WTC11 (cell line): ENCODE results near the gene CALN1. TPM values are rescaled to one million over a fixed set of nuclear protein-coding genes. Genes with fewer than 3 reads are reported as not detected.

Experiments used
- ATAC-seq: fragments of 200-7000 bp; cut with Tn5 transposase; 2 replicates; pipeline ENCODE4 v1.10.0; 2021; ENCODE audit warnings: mild to moderate bottlenecking, moderate library complexity
- CTCF ChIA-PET: fragments of 300-600 bp; sonication (Branson Sonifier 250); formaldehyde crosslinking; loops from one replicate; lab custom pipeline; 2021; ENCODE audit warnings: antibody characterized with exemption; lab: Charles Lee
- POLR2A ChIA-PET: fragments of 350-600 bp; sonication (Branson Sonifier 250); formaldehyde crosslinking; loops from one replicate; lab custom pipeline; 2021; ENCODE audit warnings: antibody characterized with exemption; lab: Charles Lee
- DNase-seq: peaks from one replicate; pipeline ENCODE4 v3.0.0; 2021; ENCODE audit warnings: low spot score
- H3K27ac Mint-ChIP-seq: 2 replicates; pipeline ENCODE4 v1.8.0; 2021; ENCODE audit warnings: mixed read lengths
- H3K27me3 Mint-ChIP-seq: 2 replicates; pipeline ENCODE4 v1.8.0; 2021; ENCODE audit warnings: low read depth, mild to moderate bottlenecking, moderate library complexity, mixed read lengths
- H3K36me3 Mint-ChIP-seq: 2 replicates; pipeline ENCODE4 v1.8.0; 2021; ENCODE audit warnings: mixed read lengths
- H3K4me1 Mint-ChIP-seq: 2 replicates; pipeline ENCODE4 v1.8.0; 2022; ENCODE audit warnings: mixed read lengths
- H3K4me3 Mint-ChIP-seq: 2 replicates; pipeline ENCODE4 v1.8.0; 2021; ENCODE audit warnings: mild to moderate bottlenecking, moderate library complexity, mixed read lengths
- H3K9me3 Mint-ChIP-seq: 2 replicates; pipeline ENCODE4 v1.8.0; 2021; ENCODE audit warnings: mixed read lengths
- ARID4B ChIP-seq: sonication (generic); formaldehyde crosslinking; IDR thresholded peaks from 2 replicates; pipeline ENCODE4 v1.8.0; 2023; ENCODE audit warnings: missing genetic modification reagents, mild to moderate bottlenecking, borderline replicate concordance
- ATF1 ChIP-seq: sonication (generic); formaldehyde crosslinking; IDR thresholded peaks from 2 replicates; pipeline ENCODE4 v1.8.1; 2023; ENCODE audit warnings: mild to moderate bottlenecking, moderate library complexity, missing genetic modification reagents
- CBFB ChIP-seq: sonication (generic); formaldehyde crosslinking; IDR thresholded peaks from 2 replicates; pipeline ENCODE4 v1.8.1; 2022; ENCODE audit warnings: mild to moderate bottlenecking, low read depth, missing genetic modification reagents
- CREM ChIP-seq: sonication (generic); formaldehyde crosslinking; IDR thresholded peaks from 2 replicates; pipeline ENCODE4 v1.8.1; 2022; ENCODE audit warnings: mild to moderate bottlenecking, missing genetic modification reagents, moderate library complexity
- EMX1 ChIP-seq: fragments of 250-450 bp; sonication (Bioruptor Pico); IDR thresholded peaks from 2 replicates; pipeline ENCODE4 v1.8.0; 2021; ENCODE audit warnings: mild to moderate bottlenecking
- ERG ChIP-seq: fragments of 250-450 bp; sonication (Bioruptor Pico); IDR thresholded peaks from 2 replicates; pipeline ENCODE4 v1.8.0; 2021; ENCODE audit warnings: mild to moderate bottlenecking
- ESRRA ChIP-seq: sonication (generic); formaldehyde crosslinking; IDR thresholded peaks from 2 replicates; pipeline ENCODE4 v1.8.1; 2022; ENCODE audit warnings: mild to moderate bottlenecking, missing genetic modification reagents, borderline replicate concordance
- FOXP1 ChIP-seq: sonication (generic); formaldehyde crosslinking; IDR thresholded peaks from 2 replicates; pipeline ENCODE4 v1.8.0; 2022; ENCODE audit warnings: missing genetic modification reagents, mild to moderate bottlenecking, moderate library complexity, borderline replicate concordance
- GTF2I ChIP-seq: fragments of 250-450 bp; sonication (Bioruptor Pico); conservative IDR thresholded peaks from 2 replicates; pipeline ENCODE4 v1.4.0; 2021; ENCODE audit warnings: mild to moderate bottlenecking
- HMGXB4 ChIP-seq: sonication (generic); formaldehyde crosslinking; IDR thresholded peaks from 2 replicates; pipeline ENCODE4 v1.8.1; 2023; ENCODE audit warnings: mild to moderate bottlenecking, moderate library complexity, missing genetic modification reagents
- IRF2 ChIP-seq: sonication (generic); formaldehyde crosslinking; IDR thresholded peaks from 2 replicates; pipeline ENCODE4 v1.8.0; 2022; ENCODE audit warnings: low read depth, missing genetic modification reagents, borderline replicate concordance
- JUN ChIP-seq: sonication (generic); formaldehyde crosslinking; IDR thresholded peaks from 2 replicates; pipeline ENCODE4 v1.8.0; 2023; ENCODE audit warnings: mild to moderate bottlenecking, missing genetic modification reagents
- RELA ChIP-seq: sonication (generic); formaldehyde crosslinking; IDR thresholded peaks from 2 replicates; pipeline ENCODE4 v1.8.1; 2022; ENCODE audit warnings: missing genetic modification reagents, mild to moderate bottlenecking, borderline replicate concordance
- RORB ChIP-seq: fragments of 250-450 bp; sonication (Bioruptor Pico); IDR thresholded peaks from 2 replicates; pipeline ENCODE4 v1.9.0; 2021; ENCODE audit warnings: mild to moderate bottlenecking
- TEAD4 ChIP-seq: sonication (generic); formaldehyde crosslinking; IDR thresholded peaks from 2 replicates; pipeline ENCODE4 v1.8.0; 2022; ENCODE audit warnings: mild to moderate bottlenecking, missing genetic modification reagents
- TP53 ChIP-seq: sonication (generic); formaldehyde crosslinking; IDR thresholded peaks from 2 replicates; pipeline ENCODE4 v1.8.1; 2023; ENCODE audit warnings: mild to moderate bottlenecking, missing genetic modification reagents
- ZNF396 ChIP-seq: fragments of 250-450 bp; sonication (Bioruptor Pico); IDR thresholded peaks from 2 replicates; pipeline ENCODE4 v1.8.0; 2021; ENCODE audit warnings: mild to moderate bottlenecking, moderate library complexity, borderline replicate concordance
- total RNA-seq: library from RNA; stranded (reverse); gene quantifications from 3 replicates; pipeline ENCODE4 v1.2.3, GENCODE V29; 2021
- TF ChIP-seq, protein P1 (sequence below): fragments of 250-450 bp; sonication (Bioruptor Pico); IDR thresholded peaks from 2 replicates; pipeline ENCODE4 v1.9.0; 2021; ENCODE audit warnings: moderate library complexity, mild to moderate bottlenecking, inconsistent platforms, borderline replicate concordance
- TF ChIP-seq, protein P2 (sequence below): fragments of 250-450 bp; sonication (Bioruptor Pico); IDR thresholded peaks from 2 replicates; pipeline ENCODE4 v2.1.2; 2022; ENCODE audit warnings: mild to moderate bottlenecking, moderate library complexity
- TF ChIP-seq, protein P3 (sequence below): sonication (generic); formaldehyde crosslinking; IDR thresholded peaks from 2 replicates; pipeline ENCODE4 v1.8.0; 2022; ENCODE audit warnings: mild to moderate bottlenecking, missing genetic modification reagents
- TF ChIP-seq, protein P4 (sequence below): fragments of 200-600 bp; IDR thresholded peaks from 2 replicates; pipeline ENCODE4 v1.8.0; 2022; ENCODE audit warnings: antibody characterized with exemption
- TF ChIP-seq, protein P5 (sequence below): sonication (generic); formaldehyde crosslinking; IDR thresholded peaks from 2 replicates; pipeline ENCODE4 v1.8.1; 2023; ENCODE audit warnings: mild to moderate bottlenecking, missing genetic modification reagents

Gene CALN1
- total RNA-seq, 1 experiment from 2014 or later = 10.5 TPM

DNA sequence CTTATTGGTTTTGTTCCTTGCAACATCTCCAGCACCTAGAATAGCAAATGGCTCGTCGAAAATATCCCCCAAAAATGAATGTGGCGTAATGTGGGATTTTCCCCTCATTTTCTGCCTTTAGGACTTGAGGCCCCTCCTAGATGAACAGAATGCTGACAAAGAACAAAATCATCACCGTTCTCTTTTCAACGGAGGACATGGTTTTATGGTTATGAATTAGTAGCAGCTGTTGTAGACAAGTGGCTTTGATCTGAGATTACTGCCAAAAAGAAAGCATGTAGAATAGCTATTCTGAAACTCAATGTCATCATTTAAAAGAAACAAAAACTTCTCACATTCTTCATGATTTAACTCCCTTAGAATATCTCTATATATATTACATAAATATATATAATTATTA is 17.2 kb upstream of the CALN1 start:
- ChIA-PET POLR2A (no interaction called here), CTCF (interaction anchor here (0.6 kb wide), 1 partner anchor 9 kb away, joined by 3 read pairs; no protein-coding TSS in a partner anchor)
- Mint-ChIP-seq H3K27ac (no peak overlapping the region), H3K4me3 (no peak overlapping the region), H3K36me3 (no peaks in the 10 kb centered on the region), H3K27me3 (no peaks in the 10 kb centered on the region), H3K9me3 (no peaks in the 10 kb centered on the region), H3K4me1 (no peaks in the 10 kb centered on the region)
- no peak for DNase-seq
- no peak for ATAC-seq
- TF ChIP-seq RELA (CRISPR knock-in tag) = no peak
- no peak for TF ChIP-seq EMX1 (CRISPR knock-in tag)
- no peak for TF ChIP-seq GTF2I (CRISPR knock-in tag)
- no peak for TF ChIP-seq ESRRA (CRISPR knock-in tag)
- TF ChIP-seq CBFB (CRISPR knock-in tag) = no peak
- no peak for TF ChIP-seq CREM (CRISPR knock-in tag)
- TF ChIP-seq, protein P1, sequence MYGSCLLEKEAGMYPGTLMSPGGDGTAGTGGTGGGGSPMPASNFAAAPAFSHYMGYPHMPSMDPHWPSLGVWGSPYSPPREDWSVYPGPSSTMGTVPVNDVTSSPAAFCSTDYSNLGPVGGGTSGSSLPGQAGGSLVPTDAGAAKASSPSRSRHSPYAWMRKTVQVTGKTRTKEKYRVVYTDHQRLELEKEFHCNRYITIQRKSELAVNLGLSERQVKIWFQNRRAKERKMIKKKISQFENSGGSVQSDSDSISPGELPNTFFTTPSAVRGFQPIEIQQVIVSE (CRISPR knock-in tag) = no peak
- TF ChIP-seq RORB = no peak
- TF ChIP-seq TP53 (CRISPR knock-in tag) = no peak
- TF ChIP-seq IRF2 (CRISPR knock-in tag) = no peak
- TF ChIP-seq, protein P2, sequence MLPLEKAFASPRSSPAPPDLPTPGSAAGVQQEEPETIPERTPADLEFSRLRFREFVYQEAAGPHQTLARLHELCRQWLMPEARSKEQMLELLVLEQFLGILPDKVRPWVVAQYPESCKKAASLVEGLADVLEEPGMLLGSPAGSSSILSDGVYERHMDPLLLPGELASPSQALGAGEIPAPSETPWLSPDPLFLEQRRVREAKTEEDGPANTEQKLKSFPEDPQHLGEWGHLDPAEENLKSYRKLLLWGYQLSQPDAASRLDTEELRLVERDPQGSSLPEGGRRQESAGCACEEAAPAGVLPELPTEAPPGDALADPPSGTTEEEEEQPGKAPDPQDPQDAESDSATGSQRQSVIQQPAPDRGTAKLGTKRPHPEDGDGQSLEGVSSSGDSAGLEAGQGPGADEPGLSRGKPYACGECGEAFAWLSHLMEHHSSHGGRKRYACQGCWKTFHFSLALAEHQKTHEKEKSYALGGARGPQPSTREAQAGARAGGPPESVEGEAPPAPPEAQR (CRISPR knock-in tag) = no peak
- no peak for TF ChIP-seq ATF1
- TF ChIP-seq JUN = no peak
- TF ChIP-seq, protein P3, sequence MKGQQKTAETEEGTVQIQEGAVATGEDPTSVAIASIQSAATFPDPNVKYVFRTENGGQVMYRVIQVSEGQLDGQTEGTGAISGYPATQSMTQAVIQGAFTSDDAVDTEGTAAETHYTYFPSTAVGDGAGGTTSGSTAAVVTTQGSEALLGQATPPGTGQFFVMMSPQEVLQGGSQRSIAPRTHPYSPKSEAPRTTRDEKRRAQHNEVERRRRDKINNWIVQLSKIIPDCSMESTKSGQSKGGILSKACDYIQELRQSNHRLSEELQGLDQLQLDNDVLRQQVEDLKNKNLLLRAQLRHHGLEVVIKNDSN (CRISPR knock-in tag) = no peak
- no peak for TF ChIP-seq TEAD4
- TF ChIP-seq ZNF396 (CRISPR knock-in tag) = no peak
- no peak for TF ChIP-seq HMGXB4 (CRISPR knock-in tag)

GRCh38 chr7:72416846-72417245 is 4.7 kb upstream of the CALN1 start:
- H3K27me3 Mint-ChIP-seq = no peaks in the 10 kb centered on the region
- POLR2A ChIA-PET = no interaction called here
- peaks cover 5% of the 10 kb centered on the region; the same call in 1 of the 2 replicates for H3K4me1 Mint-ChIP-seq
- peaks cover 5% of the 10 kb centered on the region for H3K9me3 Mint-ChIP-seq
- H3K4me3 Mint-ChIP-seq = no peak overlapping the region
- H3K27ac Mint-ChIP-seq = no peak overlapping the region
- DNase-seq (no peak), ATAC-seq (no peak)
- no peaks in the 10 kb centered on the region for H3K36me3 Mint-ChIP-seq
- CTCF ChIA-PET = interaction anchor here (0.6 to 0.7 kb wide), 2 partner anchors 22 to 157 kb away, joined by 4 to 5 read pairs; no protein-coding TSS in a partner anchor
- TF ChIP-seq EMX1 (CRISPR knock-in tag) (no peak), ARID4B (CRISPR knock-in tag) (no peak), ERG (CRISPR knock-in tag) (no peak), TEAD4 (no peak), FOXP1 (CRISPR knock-in tag) (no peak)
- TF ChIP-seq, protein P4, sequence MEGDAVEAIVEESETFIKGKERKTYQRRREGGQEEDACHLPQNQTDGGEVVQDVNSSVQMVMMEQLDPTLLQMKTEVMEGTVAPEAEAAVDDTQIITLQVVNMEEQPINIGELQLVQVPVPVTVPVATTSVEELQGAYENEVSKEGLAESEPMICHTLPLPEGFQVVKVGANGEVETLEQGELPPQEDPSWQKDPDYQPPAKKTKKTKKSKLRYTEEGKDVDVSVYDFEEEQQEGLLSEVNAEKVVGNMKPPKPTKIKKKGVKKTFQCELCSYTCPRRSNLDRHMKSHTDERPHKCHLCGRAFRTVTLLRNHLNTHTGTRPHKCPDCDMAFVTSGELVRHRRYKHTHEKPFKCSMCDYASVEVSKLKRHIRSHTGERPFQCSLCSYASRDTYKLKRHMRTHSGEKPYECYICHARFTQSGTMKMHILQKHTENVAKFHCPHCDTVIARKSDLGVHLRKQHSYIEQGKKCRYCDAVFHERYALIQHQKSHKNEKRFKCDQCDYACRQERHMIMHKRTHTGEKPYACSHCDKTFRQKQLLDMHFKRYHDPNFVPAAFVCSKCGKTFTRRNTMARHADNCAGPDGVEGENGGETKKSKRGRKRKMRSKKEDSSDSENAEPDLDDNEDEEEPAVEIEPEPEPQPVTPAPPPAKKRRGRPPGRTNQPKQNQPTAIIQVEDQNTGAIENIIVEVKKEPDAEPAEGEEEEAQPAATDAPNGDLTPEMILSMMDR = no peak
- TF ChIP-seq, protein P5, sequence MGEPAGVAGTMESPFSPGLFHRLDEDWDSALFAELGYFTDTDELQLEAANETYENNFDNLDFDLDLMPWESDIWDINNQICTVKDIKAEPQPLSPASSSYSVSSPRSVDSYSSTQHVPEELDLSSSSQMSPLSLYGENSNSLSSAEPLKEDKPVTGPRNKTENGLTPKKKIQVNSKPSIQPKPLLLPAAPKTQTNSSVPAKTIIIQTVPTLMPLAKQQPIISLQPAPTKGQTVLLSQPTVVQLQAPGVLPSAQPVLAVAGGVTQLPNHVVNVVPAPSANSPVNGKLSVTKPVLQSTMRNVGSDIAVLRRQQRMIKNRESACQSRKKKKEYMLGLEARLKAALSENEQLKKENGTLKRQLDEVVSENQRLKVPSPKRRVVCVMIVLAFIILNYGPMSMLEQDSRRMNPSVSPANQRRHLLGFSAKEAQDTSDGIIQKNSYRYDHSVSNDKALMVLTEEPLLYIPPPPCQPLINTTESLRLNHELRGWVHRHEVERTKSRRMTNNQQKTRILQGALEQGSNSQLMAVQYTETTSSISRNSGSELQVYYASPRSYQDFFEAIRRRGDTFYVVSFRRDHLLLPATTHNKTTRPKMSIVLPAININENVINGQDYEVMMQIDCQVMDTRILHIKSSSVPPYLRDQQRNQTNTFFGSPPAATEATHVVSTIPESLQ (CRISPR knock-in tag) = no peak
